Measurements from ENCODE around the gene AHI1.

AHI1 gene

GRCh38 chr6:135534773-135535380 is 37.3 kb upstream of the AHI1 start:
- no peaks in the 10 kb centered on the region for H3K9me2 ChIP-seq (replicated peaks; ENCODE audit: insufficient read depth, low read length)
- H3K4me2 ChIP-seq (ENCODE audit: low read depth, low read length) = no peak overlapping the region
- H3K79me2 ChIP-seq (ENCODE audit: low read length) = no peaks in the 10 kb centered on the region
- no peak overlapping the region for H2AFZ ChIP-seq (ENCODE audit: low read length)
- no peaks in the 10 kb centered on the region for H4K20me1 ChIP-seq (ENCODE audit: insufficient read depth, low read length)
- DNase-seq = no peak
- TF ChIP-seq CTCF (IDR thresholded peaks at IDR 0.05; ENCODE audit: low read length) (no peak), EZH2phosphoT487 (IDR thresholded peaks at IDR 0.05; ENCODE audit: low read length) (no peak), EZH2 (optimal IDR thresholded peaks at IDR 0.05; ENCODE audit: low read depth, low read length) (no peak)
- peaks cover 12% of the 10 kb centered on the region for H3K4me1 ChIP-seq (ENCODE audit: low read length)
- H3F3A ChIP-seq (ENCODE audit: insufficient read depth, low read length) = no peaks in the 10 kb centered on the region
- no peaks in the 10 kb centered on the region for H3K9me3 ChIP-seq (replicated peaks; ENCODE audit: insufficient read depth, low read length)
- no peak overlapping the region for H3K27ac ChIP-seq (ENCODE audit: low read length)
- no peak overlapping the region for H3K4me3 ChIP-seq (ENCODE audit: low read length)
- H3K27me3 ChIP-seq (replicated peaks; ENCODE audit: insufficient read depth, low read length) = no peaks in the 10 kb centered on the region
- no peaks in the 10 kb centered on the region for H3K36me3 ChIP-seq (replicated peaks; ENCODE audit: insufficient read depth, low read length)
- no peak overlapping the region for H3K9ac ChIP-seq (ENCODE audit: low read length)

DNA sequence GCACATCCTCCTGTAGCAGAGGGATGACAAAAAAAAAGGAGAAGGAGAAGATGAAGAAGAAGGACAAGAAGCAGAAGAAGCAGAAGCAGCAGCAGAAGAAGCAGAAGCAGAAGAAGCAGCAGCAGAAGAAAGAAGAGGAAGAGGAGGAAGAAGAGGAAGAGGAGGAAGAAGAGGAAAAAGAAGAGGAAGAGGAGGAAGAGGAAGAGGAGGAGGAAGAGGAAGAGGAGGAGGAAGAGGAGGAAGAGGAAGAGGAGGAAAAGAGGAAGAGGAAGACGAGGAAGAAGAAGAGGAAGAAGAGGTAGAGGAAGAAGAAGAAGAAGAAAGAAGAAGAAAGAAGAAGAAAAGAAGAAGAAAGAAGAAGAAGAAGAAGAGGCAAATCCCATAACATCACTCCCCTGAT is 35.0 kb upstream of the AHI1 start:
- peaks cover 5% of the 10 kb centered on the region for H3K4me1 ChIP-seq (ENCODE audit: low read length)
- H3F3A ChIP-seq (ENCODE audit: insufficient read depth, low read length) = no peaks in the 10 kb centered on the region
- H3K9ac ChIP-seq (ENCODE audit: low read length) = no peak overlapping the region
- no peak for DNase-seq
- no peak overlapping the region for H2AFZ ChIP-seq (ENCODE audit: low read length)
- H4K20me1 ChIP-seq (ENCODE audit: insufficient read depth, low read length) = no peaks in the 10 kb centered on the region
- H3K4me2 ChIP-seq (ENCODE audit: low read depth, low read length) = no peak overlapping the region
- no peaks in the 10 kb centered on the region for H3K27me3 ChIP-seq (replicated peaks; ENCODE audit: insufficient read depth, low read length)
- no peaks in the 10 kb centered on the region for H3K9me3 ChIP-seq (replicated peaks; ENCODE audit: insufficient read depth, low read length)
- H3K4me3 ChIP-seq (ENCODE audit: low read length) = no peak overlapping the region
- H3K36me3 ChIP-seq (replicated peaks; ENCODE audit: insufficient read depth, low read length) = no peaks in the 10 kb centered on the region
- no peak overlapping the region for H3K27ac ChIP-seq (ENCODE audit: low read length)
- TF ChIP-seq EZH2phosphoT487 (IDR thresholded peaks at IDR 0.05; ENCODE audit: low read length) (no peak), EZH2 (optimal IDR thresholded peaks at IDR 0.05; ENCODE audit: low read depth, low read length) (no peak), CTCF (IDR thresholded peaks at IDR 0.05; ENCODE audit: low read length) (no peak)
- H3K79me2 ChIP-seq (ENCODE audit: low read length) = no peaks in the 10 kb centered on the region
- no peaks in the 10 kb centered on the region for H3K9me2 ChIP-seq (replicated peaks; ENCODE audit: insufficient read depth, low read length)

- Histone ChIP-seq H4K20me1 (ENCODE audit: insufficient read depth, low read length) (no peaks in the 10 kb centered on the region), H3K36me3 (replicated peaks; ENCODE audit: insufficient read depth, low read length) (no peaks in the 10 kb centered on the region), H3K9ac (ENCODE audit: low read length) (no peak overlapping the region), H3K4me3 (ENCODE audit: low read length) (no peak overlapping the region), H3F3A (ENCODE audit: insufficient read depth, low read length) (no peaks in the 10 kb centered on the region), H3K4me1 (ENCODE audit: low read length) (peaks cover 5% of the 10 kb centered on the region; the same call in 1 of the 2 replicates), H3K4me2 (ENCODE audit: low read depth, low read length) (no peak overlapping the region), H3K79me2 (ENCODE audit: low read length) (no peaks in the 10 kb centered on the region), H2AFZ (ENCODE audit: low read length) (no peak overlapping the region), H3K9me3 (replicated peaks; ENCODE audit: insufficient read depth, low read length) (no peaks in the 10 kb centered on the region), H3K9me2 (replicated peaks; ENCODE audit: insufficient read depth, low read length) (no peaks in the 10 kb centered on the region), H3K27me3 (replicated peaks; ENCODE audit: insufficient read depth, low read length) (no peaks in the 10 kb centered on the region), H3K27ac (ENCODE audit: low read length) (no peak overlapping the region)
- TF ChIP-seq EZH2 (optimal IDR thresholded peaks at IDR 0.05; ENCODE audit: low read depth, low read length) (no peak), CTCF (IDR thresholded peaks at IDR 0.05; ENCODE audit: low read length) (no peak), EZH2phosphoT487 (IDR thresholded peaks at IDR 0.05; ENCODE audit: low read length) (no peak)
- DNase-seq = no peak
These were observed 34.5 kb upstream of the AHI1 start for GRCh38 chr6:135531954-135532490.
